SK-N-SH (cell line): ENCODE results near the gene HAPLN2. TPM values are rescaled to one million over a fixed set of nuclear protein-coding genes. Genes with fewer than 3 reads are reported as not detected.

Experiments used
- CTCF ChIA-PET: fragments of 300-600, 350-600 bp; formaldehyde crosslinking; extraction: SDS; loops from one replicate; lab custom pipeline; 2021; lab: Yijun Ruan, JAX
- POLR2A ChIA-PET: fragments of 350-600 bp; sonication (Branson Sonifier 250); formaldehyde crosslinking; extraction: SDS; loops from one replicate; lab custom pipeline; 2020; ENCODE audit warnings: antibody characterized with exemption, inconsistent platforms; lab: Yijun Ruan, JAX
- DNase-seq: peaks from one replicate; pipeline ENCODE4 v3.0.0; 2012
- H2AFZ ChIP-seq: fragments of 200-600 bp; sonication (generic); 2 replicates; pipeline ENCODE4 v1.8.1; 2016; ENCODE audit warnings: antibody characterized with exemption, mild to moderate bottlenecking, low read depth
- H3F3A ChIP-seq: fragments of 200-600 bp; sonication (generic); replicated peaks from 2 replicates; pipeline ENCODE3; 2016; ENCODE audit warnings: antibody characterized with exemption, mild to moderate bottlenecking; ENCODE audit not compliant: insufficient read depth
- H3K27ac ChIP-seq, 2 experiments: fragments of 200-500 bp in 1 of 2; fragments of 200-600 bp in 1 of 2; sonication (Bioruptor generic) in 1 of 2; sonication (generic), shearing (Covaris generic) in 1 of 2; 2 replicates each; pipeline versions ENCODE4 v1.5.1 to v1.6.1; 2014 to 2016; ENCODE audit warnings: low read depth in 2 of 2, inconsistent platforms in 1 of 2, low read length in 1 of 2, mild to moderate bottlenecking in 1 of 2, mixed read lengths in 1 of 2
- H3K27me3 ChIP-seq: fragments of 200-600 bp; sonication (generic), shearing (Covaris generic); 2 replicates; pipeline ENCODE4 v1.6.1; 2016; ENCODE audit warnings: mixed run types; ENCODE audit not compliant: insufficient read depth
- H3K36me3 ChIP-seq, 2 experiments: fragments of 200-500 bp in 1 of 2; fragments of 200-600 bp in 1 of 2; sonication (Bioruptor generic) in 1 of 2; sonication (generic) in 1 of 2; replicated peaks in 1 of 2; 2 replicates each; pipeline versions ENCODE3 to v1.5.1; 2014 to 2016; ENCODE audit warnings: low read length in 1 of 2, mild to moderate bottlenecking in 1 of 2; ENCODE audit not compliant: insufficient read depth in 2 of 2, control insufficient read depth in 1 of 2
- H3K4me1 ChIP-seq, 2 experiments: fragments of 200-500 bp in 1 of 2; fragments of 200-600 bp in 1 of 2; sonication (Bioruptor generic) in 1 of 2; sonication (generic), shearing (Covaris generic) in 1 of 2; 2 replicates each; pipeline versions ENCODE4 v1.5.1 to v1.6.1; 2014 to 2016; ENCODE audit warnings: low read depth in 1 of 2, low read length in 1 of 2, mixed run types in 1 of 2; ENCODE audit not compliant: insufficient read depth in 2 of 2, control insufficient read depth in 1 of 2
- H3K4me2 ChIP-seq: fragments of 200-600 bp; sonication (generic), shearing (Covaris generic); 2 replicates; pipeline ENCODE4 v1.6.1; 2017; ENCODE audit warnings: mixed run types
- H3K4me3 ChIP-seq, 2 experiments: fragments of 200-500 bp in 1 of 2; fragments of 200-600 bp in 1 of 2; sonication (Bioruptor generic) in 1 of 2; sonication (generic), shearing (Covaris generic) in 1 of 2; 2 replicates each; pipeline versions ENCODE4 v1.5.1 to v1.8.1; 2014 to 2016; ENCODE audit warnings: low read depth in 2 of 2, inconsistent platforms in 1 of 2, low read length in 1 of 2, mild to moderate bottlenecking in 1 of 2, mixed read lengths in 1 of 2, moderate library complexity in 1 of 2
- H3K79me2 ChIP-seq: fragments of 200-600 bp; sonication (generic); 2 replicates; pipeline ENCODE4 v1.8.1; 2017; ENCODE audit warnings: mild to moderate bottlenecking; ENCODE audit not compliant: insufficient read depth
- H3K9ac ChIP-seq: fragments of 200-600 bp; sonication (generic); 2 replicates; pipeline ENCODE4 v1.6.1; 2017; ENCODE audit warnings: mixed run types
- H3K9me2 ChIP-seq: fragments of 200-600 bp; sonication (generic); 2 replicates; pipeline ENCODE4 v1.6.1; 2017; ENCODE audit warnings: mixed run types
- H3K9me3 ChIP-seq: fragments of 200-600 bp; sonication (generic); 2 replicates; pipeline ENCODE4 v1.6.1; 2017; ENCODE audit warnings: mixed run types, mild to moderate bottlenecking, moderate library complexity
- H4K20me1 ChIP-seq: fragments of 200-600 bp; sonication (generic); 2 replicates; pipeline ENCODE4 v1.6.1; 2017; ENCODE audit warnings: mild to moderate bottlenecking, mixed run types; ENCODE audit not compliant: insufficient read depth
- CHD2 ChIP-seq: fragments of 150-350 bp; IDR thresholded peaks from 2 replicates; pipeline ENCODE4 v1.6.1; 2018; ENCODE audit warnings: low read length; ENCODE audit not compliant: partially characterized antibody
- EP300 ChIP-seq, 2 experiments: IDR thresholded peaks; 2 replicates each; pipeline versions ENCODE4 v1.4.0 to v1.6.1; 2012; ENCODE audit warnings: borderline replicate concordance in 1 of 2, low read depth in 1 of 2, low read length in 1 of 2
- FOSL2 ChIP-seq: IDR thresholded peaks from 2 replicates; pipeline ENCODE4 v1.4.0; 2012; ENCODE audit warnings: low read depth, mild to moderate bottlenecking, moderate library complexity, borderline replicate concordance
- GATA2 ChIP-seq: sonication (generic); formaldehyde crosslinking; IDR thresholded peaks from 2 replicates; pipeline ENCODE4 v1.5.0; 2020; ENCODE audit warnings: mild to moderate bottlenecking, missing genetic modification reagents
- JUND ChIP-seq: IDR thresholded peaks from 2 replicates; pipeline ENCODE4 v1.4.0; 2012
- MXI1 ChIP-seq: IDR thresholded peaks from 2 replicates; pipeline ENCODE4 v1.6.1; 2012; ENCODE audit warnings: mild to moderate bottlenecking, low read depth, low read length, improper control_type of control experiment
- NFIC ChIP-seq: IDR thresholded peaks from 2 replicates; pipeline ENCODE4 v1.4.0; 2012; ENCODE audit warnings: borderline replicate concordance
- POLR2AphosphoS5 ChIP-seq: IDR thresholded peaks from 2 replicates; pipeline ENCODE4 v1.6.1; 2012; ENCODE audit warnings: low read depth, low read length
- RAD21 ChIP-seq: IDR thresholded peaks from 2 replicates; pipeline ENCODE4 v1.6.1; 2012; ENCODE audit warnings: mild to moderate bottlenecking, low read length
- RCOR1 ChIP-seq: fragments of 150-350 bp; IDR thresholded peaks from 2 replicates; pipeline ENCODE4 v1.6.1; 2017; ENCODE audit warnings: antibody characterized with exemption, low read length
- REST ChIP-seq: IDR thresholded peaks from 2 replicates; pipeline ENCODE4 v1.6.1; 2012; ENCODE audit warnings: mild to moderate bottlenecking, low read depth, low read length, moderate library complexity
- RXRA ChIP-seq: IDR thresholded peaks from 2 replicates; pipeline ENCODE4 v1.4.0; 2012; ENCODE audit warnings: low read depth, mild to moderate bottlenecking, borderline replicate concordance
- SMC3 ChIP-seq: IDR thresholded peaks from 2 replicates; pipeline ENCODE4 v1.6.1; 2012; ENCODE audit warnings: low read depth, low read length, improper control_type of control experiment
- TAF1 ChIP-seq: IDR thresholded peaks from 2 replicates; pipeline ENCODE4 v1.6.1; 2012; ENCODE audit warnings: low read depth, mild to moderate bottlenecking, low read length, moderate library complexity, borderline replicate concordance
- TCF12 ChIP-seq: IDR thresholded peaks from 2 replicates; pipeline ENCODE4 v1.4.0; 2012
- USF2 ChIP-seq: fragments of 150-350 bp; IDR thresholded peaks from 2 replicates; pipeline ENCODE4 v1.6.1; 2017; ENCODE audit warnings: antibody characterized with exemption, low read length, low read depth, borderline replicate concordance
- ZBTB33 ChIP-seq: IDR thresholded peaks from 2 replicates; pipeline ENCODE4 v1.4.0; 2012; ENCODE audit warnings: low read depth, borderline replicate concordance
- WGBS: methylation state at CpG from one replicate; pipeline ENCODE4 v1.1.6; 2017; ENCODE audit warnings: low lambda C conversion rate; 5-methylcytosine and 5-hydroxymethylcytosine counted together
- polyA plus RNA-seq, 3 experiments: library from polyadenylated mRNA; depleted of rRNA; stranded (reverse); fragments of >200 nt; gene quantifications; 2 replicates each; pipeline ENCODE4 v1.2.3, GENCODE V29; 2012

HAPLN2 gene
- polyA plus RNA-seq, 1 of the 3 experiments (the other 2 are of a cell fraction) = 0.20 TPM

GRCh38 chr1:156665539-156665938 is 46.3 kb downstream of the HAPLN2 start:
- Histone ChIP-seq H3K9ac (no peak overlapping the region), H3K9me2 (no peaks in the 10 kb centered on the region), H3F3A (peaks cover 12% of the 10 kb centered on the region), H3K9me3 (no peaks in the 10 kb centered on the region), H3K4me2 (no peak overlapping the region), H4K20me1 (no peaks in the 10 kb centered on the region), H3K4me1 (peaks cover 38 to 55% of the 10 kb centered on the region in 2 experiments; a peak in 3 of 4 replicates), H3K79me2 (no peaks in the 10 kb centered on the region), H3K36me3 (no peaks in the 10 kb centered on the region), H3K4me3 (no peak overlapping the region), H2AFZ (no peak overlapping the region), H3K27me3 (no peaks in the 10 kb centered on the region), H3K27ac (no peak overlapping the region)
- no peak for DNase-seq
- ChIA-PET POLR2A (interaction anchor here (2.3 kb wide), 1 partner anchor 11 kb away, joined by 14 read pairs; the partner anchor contains the start of gene NES), CTCF (interaction anchor here (0.8 to 13.1 kb wide), 6 partner anchors 8 to 74 kb away, joined by 3 to 682 read pairs (median 6); partner anchors contain the start of genes HAPLN2, NAXE and NES)
- TF ChIP-seq REST (no peak), ZBTB33 (no peak), RCOR1 (no peak), POLR2AphosphoS5 (no peak), JUND (no peak), EP300 (IDR thresholded peaks at IDR 0.05; ENCODE audit: borderline replicate concordance in 1 of 2, low read depth in 1 of 2, low read length in 1 of 2) (no peak), NFIC (no peak), SMC3 (no peak), RXRA (no peak), MXI1 (no peak), USF2 (no peak), TAF1 (no peak), GATA2 (CRISPR knock-in tag) (no peak), RAD21 (no peak), TCF12 (no peak), FOSL2 (no peak), CHD2 (no peak)
- WGBS = 85% methylated on average over 3 of the region's 3 CpGs
